NK-92 treated with Interleukin-12 subunit alpha and Interleukin-12 subunit beta, amount 100 ng/mL, for 24 hours (cell line): Measurements from ENCODE around the gene ARL3.
"Not testable (repeated sequence)": the region's sequence is repeated elsewhere in the genome, so short reads cannot be mapped to it uniquely, and the experiment has no call there.

Experiments used
- DNase-seq: peaks from one replicate; lab custom pipeline; 2025; lab: John Stamatoyannopoulos, UW

Gene ARL3, protein sequence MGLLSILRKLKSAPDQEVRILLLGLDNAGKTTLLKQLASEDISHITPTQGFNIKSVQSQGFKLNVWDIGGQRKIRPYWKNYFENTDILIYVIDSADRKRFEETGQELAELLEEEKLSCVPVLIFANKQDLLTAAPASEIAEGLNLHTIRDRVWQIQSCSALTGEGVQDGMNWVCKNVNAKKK

DNA sequence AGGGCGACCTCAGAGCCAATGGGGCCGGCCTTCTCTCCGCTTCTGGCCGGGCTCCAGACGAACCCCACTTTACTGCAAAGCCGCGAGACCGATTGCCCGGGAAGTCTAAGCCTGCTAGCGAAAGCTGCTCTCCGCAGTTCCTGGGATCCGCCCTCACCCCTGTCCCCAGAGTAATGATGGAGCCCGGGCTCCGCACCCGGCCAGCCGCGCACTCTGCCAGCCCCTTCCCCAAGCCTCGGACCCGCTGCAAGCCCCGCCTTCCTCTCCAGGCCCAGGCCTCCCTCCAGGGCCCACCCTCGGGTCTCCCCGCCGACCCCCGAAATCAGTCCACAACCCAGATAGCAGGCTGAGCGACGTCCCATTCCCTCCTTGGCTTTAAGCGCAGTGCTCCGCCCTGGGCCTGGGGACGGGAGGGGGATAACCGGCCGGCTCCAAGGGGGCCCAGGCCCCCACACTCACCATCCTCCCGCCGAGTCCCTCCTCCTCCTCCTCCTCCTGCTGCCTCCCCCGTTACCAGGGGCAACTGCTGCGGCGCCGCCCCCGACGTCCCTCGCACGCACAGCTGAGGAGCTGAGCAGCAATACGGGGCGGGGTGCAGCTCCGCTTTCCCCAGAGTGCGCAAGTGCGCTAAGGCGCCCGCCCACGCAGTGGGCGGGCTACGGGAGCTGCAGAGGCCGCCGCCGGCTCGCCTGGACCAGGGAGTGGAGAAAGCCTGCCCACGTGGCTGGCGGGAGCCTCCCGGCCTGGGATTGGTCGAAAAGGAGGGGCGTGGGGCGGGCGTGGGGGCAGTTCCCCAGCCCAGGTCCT, at the start of gene ARL3:
TSS of gene ARL3 (minus strand) at position 584 of the 807 bp plus-strand sequence. CDS start at position 462, 122 bp downstream.
- peak; percentile 96 for DNase-seq

GRCh38 chr10:102763037-102763607, 48.9 kb upstream of the ARL3 start:
- no peak for DNase-seq

- no peak for DNase-seq
These were observed 48.3 kb upstream of the ARL3 start for GRCh38 chr10:102762401-102763015.

DNA sequence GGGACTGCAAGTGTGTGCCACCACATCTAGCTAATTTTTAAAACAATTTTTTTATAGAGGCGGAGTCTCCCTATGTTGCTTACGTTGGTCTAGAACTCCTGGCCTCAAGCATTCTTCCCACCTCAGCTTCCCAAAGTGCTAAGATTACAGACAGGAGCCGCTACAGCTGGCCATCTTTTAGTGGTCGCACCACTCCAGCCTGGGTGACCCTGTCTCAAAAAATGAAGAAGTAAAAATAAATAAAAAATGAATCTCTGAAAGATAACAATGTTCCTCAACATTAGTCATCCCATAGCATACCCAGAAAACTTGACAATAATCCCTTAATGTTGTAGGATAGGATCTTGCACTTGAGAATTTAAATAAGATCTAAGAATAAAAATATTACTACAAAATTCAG, 47.8 kb upstream of the ARL3 start:
- DNase-seq, result no peak

DNA sequence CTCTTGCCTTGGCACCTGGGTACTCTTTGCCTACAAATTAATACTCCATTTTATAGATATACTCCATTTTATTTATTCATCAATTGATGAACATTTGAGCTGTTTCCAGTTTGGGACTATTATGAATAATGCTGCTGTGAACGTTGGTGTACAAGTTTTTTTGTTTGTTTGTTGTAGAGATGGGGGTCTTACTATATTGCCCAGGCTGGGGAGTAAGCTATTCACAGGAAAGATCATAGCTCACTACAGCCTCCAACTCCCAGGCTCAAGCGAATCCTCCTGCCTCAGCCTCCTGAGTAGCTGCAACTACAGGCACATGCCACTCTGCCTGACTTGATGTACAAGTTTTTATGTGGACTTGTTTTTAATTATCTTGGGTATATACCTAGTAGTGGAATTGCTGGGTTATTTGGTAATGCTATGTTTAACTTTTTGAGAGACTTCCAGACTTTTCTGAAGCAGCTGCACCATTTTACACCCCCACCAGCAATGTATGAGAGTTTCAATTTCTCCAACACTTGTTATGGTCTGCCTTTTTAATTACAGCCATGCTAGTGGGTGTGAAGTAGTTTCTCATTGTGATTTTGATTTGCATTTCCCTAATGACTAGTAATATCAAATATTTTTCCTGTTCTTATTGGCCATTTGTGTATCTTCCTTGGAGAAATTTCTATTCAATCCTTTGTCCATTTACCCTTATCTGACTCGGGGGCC, 45.5 kb upstream of the ARL3 start:
- no peak for DNase-seq

GRCh38 chr10:102758933-102759262, 44.7 kb upstream of the ARL3 start:
- DNase-seq, result not testable (repeated sequence)

DNA sequence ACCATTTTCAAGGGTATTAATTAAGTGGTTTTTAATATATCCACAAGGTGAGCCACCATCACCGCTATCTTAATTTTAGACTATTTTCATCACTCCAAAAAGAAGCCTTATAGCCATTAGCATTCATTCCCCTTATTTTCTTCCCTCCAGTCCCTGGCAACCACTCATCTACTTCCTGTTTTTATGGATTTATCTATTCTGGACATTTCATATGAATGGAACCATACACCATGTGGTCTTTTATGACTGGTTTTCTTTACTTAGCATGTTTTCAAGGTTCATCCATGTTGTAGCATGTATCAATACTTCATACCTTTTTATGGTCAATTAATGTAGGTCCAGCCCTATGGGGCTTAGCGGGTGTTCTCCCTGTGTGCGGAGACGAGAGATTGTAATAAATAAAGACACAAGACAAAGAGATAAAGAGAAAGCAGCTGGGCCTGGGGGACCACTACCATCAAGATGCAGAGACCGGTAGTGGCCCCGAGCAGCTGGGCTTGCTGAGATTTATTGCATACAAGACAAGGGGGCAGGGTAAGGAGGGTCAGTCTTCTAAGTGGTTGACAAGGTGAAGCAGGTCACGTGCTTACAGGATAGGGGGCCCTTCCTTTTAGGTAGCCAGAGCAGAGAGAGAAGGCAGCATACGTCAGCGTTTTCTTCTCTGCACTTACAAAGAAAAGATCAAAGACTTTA, 44.2 kb upstream of the ARL3 start:
- DNase-seq, result no peak

- DNase-seq, result no peak
These were observed 43.1 kb upstream of the ARL3 start for GRCh38 chr10:102757323-102757722.

DNA sequence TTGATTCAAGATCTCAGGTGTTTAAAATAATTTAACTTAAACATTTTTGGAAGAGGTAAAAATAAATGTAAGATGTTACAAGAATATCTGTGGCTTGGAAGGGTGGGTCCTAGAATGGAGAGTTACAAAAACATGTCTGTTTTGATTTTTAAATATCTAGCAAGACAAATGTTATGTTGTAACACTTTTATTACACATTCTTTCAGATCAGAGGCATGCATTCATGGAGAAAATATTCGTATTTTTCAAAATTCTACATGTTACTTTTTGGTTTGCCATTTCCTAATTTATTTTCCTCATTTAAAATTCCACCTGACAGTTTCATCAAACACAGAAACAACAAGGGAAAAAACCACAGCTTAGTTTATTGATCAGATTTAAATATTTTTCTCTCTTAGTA, 39.5 kb upstream of the ARL3 start:
- DNase-seq, result no peak

DNA sequence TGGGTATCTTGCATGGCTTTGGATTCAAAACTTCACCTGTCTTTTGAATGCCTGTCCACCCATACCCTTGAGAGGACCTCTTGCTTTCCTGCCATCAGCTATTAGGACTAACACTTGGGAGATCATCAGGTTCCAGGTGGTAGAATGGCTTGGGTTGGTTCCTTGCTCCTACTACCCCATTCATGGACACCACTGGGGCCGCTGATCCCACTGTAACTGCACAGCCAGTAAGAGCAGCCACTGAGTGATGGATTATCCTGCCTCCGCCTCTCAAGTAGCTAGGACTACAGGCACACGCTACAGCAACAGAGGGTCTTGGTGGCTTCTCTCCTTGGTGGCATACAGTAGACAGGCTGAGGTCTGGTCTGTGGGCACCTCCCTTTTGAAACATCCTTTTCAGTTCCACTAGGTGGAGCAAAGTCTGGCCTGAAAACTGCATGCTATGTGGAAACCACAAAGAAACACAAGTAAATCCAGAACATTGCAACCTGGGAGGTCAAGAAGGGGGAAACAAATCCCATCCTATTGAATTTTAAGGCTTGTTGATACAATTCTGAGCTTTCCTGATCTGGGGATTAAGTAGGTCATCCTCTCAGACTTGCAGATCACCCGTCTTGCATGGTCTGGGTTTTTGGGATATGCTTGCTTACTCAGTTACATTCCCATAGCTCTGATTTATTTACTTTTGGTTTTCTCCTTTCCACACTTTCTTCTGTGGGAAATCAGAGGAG, 38.9 kb upstream of the ARL3 start:
- DNase-seq, result no peak

DNA sequence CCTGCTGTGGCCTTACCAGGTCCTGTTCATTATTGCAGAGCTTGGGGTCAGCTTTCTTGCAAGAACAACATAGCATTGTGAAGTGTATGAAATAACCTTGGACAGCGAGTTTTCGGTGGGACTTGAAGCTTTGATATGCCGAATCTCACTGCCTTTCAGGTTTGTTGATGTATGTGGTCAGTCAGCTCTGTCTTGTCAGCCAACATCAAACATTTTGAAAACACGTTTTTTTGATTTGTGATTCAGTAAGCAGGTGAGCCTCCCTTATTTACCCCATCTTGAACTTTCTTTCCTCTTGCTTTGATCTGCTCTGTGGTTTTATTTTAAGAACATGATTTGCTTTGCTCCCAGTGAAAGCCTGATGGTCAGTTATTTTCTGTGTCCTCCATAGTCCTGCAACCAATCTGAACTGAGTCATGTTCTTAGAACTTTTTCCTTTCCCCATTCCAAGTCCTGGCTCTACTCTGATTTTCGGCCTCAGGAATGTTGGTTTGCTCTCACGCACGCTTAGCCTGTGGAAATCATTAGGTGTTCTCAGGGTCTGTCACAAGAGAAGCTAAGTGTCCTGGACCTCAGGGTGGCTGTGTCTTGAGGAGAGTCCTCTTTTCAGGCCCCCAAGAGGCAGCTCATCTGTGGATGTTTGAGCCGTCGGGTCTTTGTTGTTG, 38.2 kb upstream of the ARL3 start:
- DNase-seq, result no peak

- DNase-seq, result no peak
These were observed 31.0 kb upstream of the ARL3 start for GRCh38 chr10:102745157-102745556.

DNA sequence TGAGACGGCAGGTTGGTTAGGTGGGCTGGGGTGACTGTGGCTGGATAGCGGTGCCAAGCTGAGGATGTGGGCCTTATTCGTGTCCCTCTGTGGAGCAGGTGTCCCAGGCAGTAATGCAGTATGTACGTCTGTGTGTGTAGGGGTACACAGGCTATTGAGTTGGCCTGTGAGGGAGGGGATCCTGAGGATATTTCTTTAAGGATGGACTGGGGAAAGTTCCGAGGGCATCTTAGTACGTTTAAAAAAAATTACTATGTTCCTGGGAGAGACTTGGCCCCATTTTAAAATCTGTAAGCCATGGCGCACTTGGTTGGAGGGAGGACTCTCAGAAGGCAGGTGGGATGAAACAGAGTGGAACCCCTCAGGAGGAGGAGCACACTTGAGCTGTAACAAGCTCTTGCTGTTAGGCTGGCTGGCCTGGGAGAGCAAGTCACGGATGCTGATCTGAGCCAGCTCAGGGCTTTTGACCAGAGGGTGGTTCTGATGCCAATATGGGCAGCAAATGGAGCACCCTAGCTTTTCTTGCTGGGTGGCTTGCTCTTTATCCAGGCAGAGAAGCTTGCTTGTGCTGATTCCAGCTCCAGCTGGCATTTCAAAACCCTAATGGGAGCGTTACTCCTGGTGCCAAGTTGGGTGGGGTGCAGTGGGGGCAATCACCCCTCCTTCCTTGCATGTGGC, 30.3 kb upstream of the ARL3 start:
- no peak for DNase-seq

GRCh38 chr10:102743588-102744373, 29.6 kb upstream of the ARL3 start, which contains the start of gene WBP1L:
Gene WBP1L (plus strand): TSS chr10:102743948. CDS start chr10:102744054, 106 bp downstream.
- DNase-seq, result peak; percentile 92

DNA sequence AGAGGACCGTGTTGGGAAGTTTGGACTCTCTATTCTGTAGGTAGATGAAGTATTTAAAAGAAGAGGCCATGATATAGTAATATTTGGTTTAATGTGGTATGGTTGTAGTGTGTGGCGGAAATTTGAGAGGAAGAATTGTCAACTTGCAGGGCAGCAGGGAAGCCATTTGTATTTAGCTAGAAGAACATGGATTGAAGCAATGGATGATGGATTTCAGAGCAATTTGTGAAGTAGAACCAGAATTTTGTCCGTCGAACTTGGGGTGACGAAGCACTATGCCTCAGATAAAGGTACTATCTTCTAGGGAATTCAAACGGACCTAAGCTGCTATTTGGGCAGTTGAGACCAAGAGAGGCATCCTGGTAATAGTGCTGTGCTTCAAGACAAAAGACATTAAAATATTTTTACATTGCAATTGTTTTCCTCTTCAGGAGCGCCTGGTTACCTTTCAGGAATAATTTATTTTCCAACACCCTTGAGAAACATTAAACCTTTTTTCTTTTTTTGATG, 28.9 kb upstream of the ARL3 start:
- DNase-seq, result no peak

DNA sequence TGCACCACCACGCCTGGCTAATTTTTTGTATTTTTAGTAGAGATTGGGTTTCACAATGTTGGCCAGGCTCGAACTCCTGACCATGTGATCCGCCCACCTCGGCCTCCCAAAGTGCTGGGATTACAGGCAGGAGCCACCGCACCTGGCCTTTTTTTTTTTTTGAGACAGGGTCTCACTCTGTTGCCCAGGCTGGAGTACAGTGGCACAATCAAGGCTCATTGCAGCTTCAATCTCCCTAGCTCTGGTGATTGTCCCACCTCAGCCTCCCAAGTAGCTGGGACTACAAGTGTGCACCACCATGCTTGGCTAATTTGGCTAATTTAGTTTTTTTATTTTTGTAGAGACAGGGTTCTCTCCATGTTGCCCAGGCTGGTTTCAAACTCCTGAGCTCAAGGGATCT, 28.1 kb upstream of the ARL3 start:
- not testable (repeated sequence) for DNase-seq

GRCh38 chr10:102741726-102742237, 27.6 kb upstream of the ARL3 start:
- DNase-seq, result no peak

DNA sequence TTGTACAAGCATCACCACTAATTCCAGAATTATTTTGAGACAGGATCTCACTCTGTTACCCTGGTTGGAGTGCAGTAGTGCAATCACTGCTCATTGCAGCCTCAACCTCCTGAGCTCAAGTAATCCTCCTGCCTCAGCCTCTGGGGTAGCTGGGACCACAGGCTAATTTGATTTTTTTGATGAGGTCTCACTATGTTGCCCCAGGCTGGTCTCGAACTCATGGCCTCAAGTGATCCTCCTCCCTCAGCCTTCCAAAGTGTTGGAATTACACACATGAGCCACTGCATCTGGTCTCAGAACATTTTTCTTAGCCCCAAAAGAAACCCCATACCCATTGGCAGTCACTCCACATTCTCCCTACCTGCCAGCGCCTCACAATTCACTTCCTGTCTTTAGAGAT, 26.0 kb upstream of the ARL3 start:
- DNase-seq, result no peak
